Measurements from ENCODE around the gene FHIP1A.

GRCh38 chr4:151409470-151410313 is 716 bp downstream of the FHIP1A start:
- no peak for TF ChIP-seq POLR2A (IDR thresholded peaks at IDR 0.05; ENCODE audit: low read depth, low read length)
- TF ChIP-seq POLR2AphosphoS5 (IDR thresholded peaks at IDR 0.05; ENCODE audit: low read depth, low read length), result no peak
- TF ChIP-seq TAF1 (IDR thresholded peaks at IDR 0.05; ENCODE audit: low read depth, low read length), result no peak
- no peak for TF ChIP-seq PAX5 (IDR thresholded peaks at IDR 0.05; ENCODE audit: insufficient read depth, low read length, severe bottlenecking)
- no peak for TF ChIP-seq POU2F2 (IDR thresholded peaks at IDR 0.05; ENCODE audit: low read depth, low read length)
- no peak for TF ChIP-seq SPI1 (IDR thresholded peaks at IDR 0.05; ENCODE audit: low read depth, low read length)
